H9 (cell line): Measurements from ENCODE around the gene GPR151. TPM values are rescaled to one million over a fixed set of nuclear protein-coding genes. Genes with fewer than 3 reads are reported as not detected.

ENCODE experiments used
- DNase-seq: peaks from one replicate; pipeline ENCODE4 v3.0.0-alpha.2; 2017
- H2AFZ ChIP-seq: one replicate; pipeline ENCODE4 v1.6.1; 2013; ENCODE audit warnings: mild to moderate bottlenecking, low read length, control low read depth, moderate library complexity
- H2AK5ac ChIP-seq: 2 replicates; pipeline ENCODE4 v1.6.1; 2013; ENCODE audit warnings: low read length, control low read depth, mixed read lengths; ENCODE audit not compliant: insufficient read length
- H2BK120ac ChIP-seq: one replicate; pipeline ENCODE4 v1.6.1; 2013; ENCODE audit warnings: low read depth, mild to moderate bottlenecking, low read length, control low read depth, inconsistent platforms; ENCODE audit not compliant: poor library complexity, severe bottlenecking
- H2BK12ac ChIP-seq: 2 replicates; pipeline ENCODE4 v1.6.1; 2013; ENCODE audit warnings: low read length, control low read depth, mixed read lengths, low read depth; ENCODE audit not compliant: insufficient read length
- H2BK15ac ChIP-seq: 2 replicates; pipeline ENCODE4 v1.6.1; 2013; ENCODE audit warnings: low read depth, low read length, control low read depth
- H2BK20ac ChIP-seq: one replicate; pipeline ENCODE4 v1.6.1; 2013; ENCODE audit warnings: low read depth, mild to moderate bottlenecking, low read length, control low read depth, inconsistent platforms; ENCODE audit not compliant: poor library complexity, severe bottlenecking
- H2BK5ac ChIP-seq: 2 replicates; pipeline ENCODE4 v1.6.1; 2013; ENCODE audit warnings: low read length, control low read depth, mixed read lengths; ENCODE audit not compliant: insufficient read length
- H3K14ac ChIP-seq: 2 replicates; pipeline ENCODE4 v1.6.1; 2013; ENCODE audit warnings: low read length, control low read depth; ENCODE audit not compliant: insufficient read depth
- H3K18ac ChIP-seq: 2 replicates; pipeline ENCODE4 v1.6.1; 2013; ENCODE audit warnings: low read depth, mild to moderate bottlenecking, mixed read lengths, low read length, control low read depth; ENCODE audit not compliant: insufficient read length
- H3K23ac ChIP-seq: 2 replicates; pipeline ENCODE4 v1.6.1; 2013; ENCODE audit warnings: low read length, control low read depth, mixed read lengths, low read depth; ENCODE audit not compliant: insufficient read length
- H3K23me2 ChIP-seq: 2 replicates; pipeline ENCODE4 v1.6.1; 2013; ENCODE audit warnings: low read depth, mild to moderate bottlenecking, mixed read lengths, low read length, control low read depth; ENCODE audit not compliant: insufficient read length, poor library complexity, severe bottlenecking
- H3K27ac ChIP-seq: 2 replicates; pipeline ENCODE4 v1.5.1; 2013; ENCODE audit warnings: low read length, control low read depth, mixed read lengths, low read depth; ENCODE audit not compliant: insufficient read length
- H3K27me3 ChIP-seq: 2 replicates; pipeline ENCODE4 v1.6.1; 2013; ENCODE audit warnings: low read length, control low read depth, inconsistent platforms; ENCODE audit not compliant: insufficient read depth
- H3K4ac ChIP-seq: 2 replicates; pipeline ENCODE4 v1.6.1; 2013; ENCODE audit warnings: low read depth, mild to moderate bottlenecking, control low read depth, inconsistent platforms, low read length, moderate library complexity
- H3K4me1 ChIP-seq: 2 replicates; pipeline ENCODE4 v1.6.1; 2013; ENCODE audit warnings: low read length, control low read depth, inconsistent platforms; ENCODE audit not compliant: insufficient read depth
- H3K4me2 ChIP-seq: 2 replicates; pipeline ENCODE4 v1.6.1; 2013; ENCODE audit warnings: low read length, control low read depth, mixed read lengths; ENCODE audit not compliant: insufficient read length, insufficient read depth
- H3K56ac ChIP-seq: 2 replicates; pipeline ENCODE4 v1.6.1; 2013; ENCODE audit warnings: low read depth, mild to moderate bottlenecking, mixed read lengths, low read length, control low read depth; ENCODE audit not compliant: insufficient read length
- H3K79me1 ChIP-seq: 2 replicates; pipeline ENCODE4 v1.6.1; 2013; ENCODE audit warnings: low read depth, mild to moderate bottlenecking, moderate library complexity, low read length, control low read depth, inconsistent platforms; ENCODE audit not compliant: insufficient read depth, poor library complexity, severe bottlenecking
- H3K79me2 ChIP-seq: 2 replicates; pipeline ENCODE4 v1.6.1; 2013; ENCODE audit warnings: low read length, control low read depth, inconsistent platforms; ENCODE audit not compliant: insufficient read depth
- H3K9ac ChIP-seq: 2 replicates; pipeline ENCODE4 v1.6.1; 2013; ENCODE audit warnings: low read length, control low read depth, mixed read lengths; ENCODE audit not compliant: insufficient read length; ENCODE audit errors: extremely low read depth
- H3K9me3 ChIP-seq: one replicate; pipeline ENCODE4 v1.6.1; 2013; ENCODE audit warnings: low read depth, low read length, inconsistent platforms; ENCODE audit not compliant: control insufficient read depth
- H3T11ph ChIP-seq: one replicate; pipeline ENCODE4 v1.6.1; 2013; ENCODE audit warnings: mild to moderate bottlenecking, low read length, control low read depth, inconsistent platforms
- H4K20me1 ChIP-seq: one replicate; pipeline ENCODE4 v1.6.1; 2013; ENCODE audit not compliant: control insufficient read depth, insufficient read length, insufficient read depth
- H4K5ac ChIP-seq: 2 replicates; pipeline ENCODE4 v1.6.1; 2013; ENCODE audit warnings: low read depth, mild to moderate bottlenecking, mixed read lengths, low read length, control low read depth; ENCODE audit not compliant: insufficient read length
- H4K8ac ChIP-seq: replicated peaks from 2 replicates; pipeline ENCODE4 v1.6.1; 2013; ENCODE audit warnings: low read length, control low read depth, mixed read lengths, low read depth; ENCODE audit not compliant: insufficient read length
- H4K91ac ChIP-seq: 2 replicates; pipeline ENCODE4 v1.6.1; 2013; ENCODE audit warnings: low read depth, mild to moderate bottlenecking, moderate library complexity, mixed read lengths, low read length, control low read depth; ENCODE audit not compliant: insufficient read length
- H3K27ac Mint-ChIP-seq, 3 experiments: 2 replicates in 2 of 3; 3 replicates in 1 of 3; pipeline ENCODE4 v1.8.0; 2020 to 2021; ENCODE audit warnings: mixed read lengths in 3 of 3, mild to moderate bottlenecking in 1 of 3, moderate library complexity in 1 of 3
- H3K27me3 Mint-ChIP-seq: 2 replicates; pipeline ENCODE4 v1.8.0; 2021; ENCODE audit warnings: low read depth, mild to moderate bottlenecking, moderate library complexity, mixed read lengths
- H3K36me3 Mint-ChIP-seq, 3 experiments: 2 replicates in 2 of 3; 3 replicates in 1 of 3; pipeline ENCODE4 v1.8.0; 2020 to 2021; ENCODE audit warnings: low read depth in 3 of 3, mixed read lengths in 3 of 3; ENCODE audit not compliant: insufficient read depth in 1 of 3
- H3K4me1 Mint-ChIP-seq, 2 experiments: 2 replicates each; pipeline ENCODE4 v1.8.0; 2020; ENCODE audit warnings: mixed read lengths in 2 of 2
- H3K4me3 Mint-ChIP-seq, 2 experiments: 2 replicates in 1 of 2; 3 replicates in 1 of 2; pipeline ENCODE4 v1.8.0; 2020 to 2021; ENCODE audit warnings: mild to moderate bottlenecking in 2 of 2, mixed read lengths in 2 of 2, moderate library complexity in 1 of 2
- H3K9me3 Mint-ChIP-seq, 2 experiments: 2 replicates in 1 of 2; 3 replicates in 1 of 2; pipeline ENCODE4 v1.8.0; 2020; ENCODE audit warnings: mild to moderate bottlenecking in 2 of 2, mixed read lengths in 2 of 2, moderate library complexity in 1 of 2
- CTCF ChIP-seq: fragments of 200-600 bp; sonication (generic); conservative IDR thresholded peaks from 3 replicates; pipeline ENCODE4 v1.8.0; 2021; ENCODE audit warnings: antibody characterized with exemption, mild to moderate bottlenecking
- WGBS: extraction: QIAGEN DNeasy Blood & Tissue Kit; methylation state at CpG from one replicate; pipeline ENCODE4 v1.1.7; 2013; ENCODE audit warnings: missing lambda C conversion rate, low lambda C conversion rate, mixed read lengths; ENCODE audit not compliant: insufficient read length; ENCODE audit errors: extremely low coverage; 5-methylcytosine and 5-hydroxymethylcytosine counted together
- total RNA-seq: library from RNA; stranded (reverse); gene quantifications from 2 replicates; pipeline ENCODE4 v1.2.1, GENCODE V29; 2021

The GPR151 gene
- total RNA-seq, 1 experiment from 2014 or later: not detected

DNA sequence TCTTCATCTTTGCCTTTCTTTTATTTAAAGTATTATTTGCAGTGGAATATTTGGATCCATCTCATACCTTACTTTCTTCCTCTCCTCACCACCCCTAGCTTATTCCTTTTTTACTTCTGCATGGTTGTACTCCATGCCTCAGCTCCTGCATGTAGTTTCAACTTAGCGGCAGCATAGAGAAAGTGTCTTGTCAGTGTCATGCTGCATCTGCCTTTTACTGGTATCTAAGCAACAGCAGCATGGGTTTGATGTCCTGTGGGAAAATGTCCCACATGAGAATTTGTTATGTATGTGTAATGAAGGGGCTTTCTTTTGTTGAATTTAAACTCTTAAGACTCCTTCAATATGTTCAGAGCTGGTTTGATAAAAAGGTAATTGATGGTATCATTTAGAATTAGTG lies 48.2 kb downstream of the GPR151 start:
- Mint-ChIP-seq H3K4me3 (no peak overlapping the region), H3K27ac (peak overlapping the region in 1 of 3 experiments; percentile 64; a peak in 2 of 7 replicates), H3K27me3 (no peaks in the 10 kb centered on the region), H3K9me3 (no peaks in the 10 kb centered on the region), H3K36me3 (peaks cover 39 to 72% (median 67%) of the 10 kb centered on the region in 3 experiments; a peak in 6 of 7 replicates), H3K4me1 (no peaks in the 10 kb centered on the region)
- no peak for DNase-seq
- Histone ChIP-seq H3K27ac (no peak overlapping the region), H2BK20ac (no peak overlapping the region), H2BK5ac (no peak overlapping the region), H4K20me1 (no peaks in the 10 kb centered on the region), H3K14ac (no peak overlapping the region), H3K79me2 (peaks cover 2% of the 10 kb centered on the region; the same call in 1 of the 2 replicates), H3K9me3 (no peaks in the 10 kb centered on the region), H2BK120ac (no peak overlapping the region), H4K8ac (no peak overlapping the region), H3K4ac (no peak overlapping the region), H2BK12ac (no peak overlapping the region), H3T11ph (no peak overlapping the region), H4K91ac (no peak overlapping the region), H3K23ac (no peak overlapping the region), H3K4me1 (no peaks in the 10 kb centered on the region), H2AFZ (no peak overlapping the region), H3K23me2 (no peaks in the 10 kb centered on the region), H3K27me3 (no peaks in the 10 kb centered on the region), H2AK5ac (no peak overlapping the region), H3K18ac (no peak overlapping the region), H2BK15ac (no peak overlapping the region), H4K5ac (no peak overlapping the region), H3K4me2 (no peak overlapping the region), H3K79me1 (no peaks in the 10 kb centered on the region), H3K56ac (no peak overlapping the region), H3K9ac (no peak overlapping the region)
- TF ChIP-seq CTCF: no peak
- no CpG with 5 or more reads among the region's 1 CpG for WGBS
